Measurements from ENCODE around the gene TAGLN3.
"Not testable (repeated sequence)": the region's sequence is repeated elsewhere in the genome, so short reads cannot be mapped to it uniquely, and the experiment has no call there.

Gene TAGLN3

GRCh38 chr3:112011376-112011940 lies 12.7 kb downstream of the TAGLN3 start:
- DNase-seq: no peak

- DNase-seq: no peak
Measured at GRCh38 chr3:112012205-112012992, 13.7 kb downstream of the TAGLN3 start.

GRCh38 chr3:112013058-112013783 lies 14.5 kb downstream of the TAGLN3 start:
- peak; percentile 6 to 32 (median 12) for DNase-seq

GRCh38 chr3:112013784-112014143 lies 15.0 kb downstream of the TAGLN3 start:
- DNase-seq: no peak

- no peak for DNase-seq
Measured at GRCh38 chr3:112017091-112017490, 18.4 kb downstream of the TAGLN3 start.

GRCh38 chr3:112018712-112019111 lies 20.0 kb downstream of the TAGLN3 start:
- DNase-seq: no peak

- DNase-seq: no peak
Measured at GRCh38 chr3:112019716-112020115, 21.0 kb downstream of the TAGLN3 start.

GRCh38 chr3:112020674-112021085 lies 22.0 kb downstream of the TAGLN3 start:
- no peak for DNase-seq

GRCh38 chr3:112027142-112027541 lies 28.4 kb downstream of the TAGLN3 start:
- DNase-seq: no peak

GRCh38 chr3:112027826-112028225 lies 29.1 kb downstream of the TAGLN3 start:
- DNase-seq: no peak

GRCh38 chr3:112030901-112031300 lies 32.2 kb downstream of the TAGLN3 start:
- no peak for DNase-seq

GRCh38 chr3:112032098-112032731 lies 33.5 kb downstream of the TAGLN3 start:
- DNase-seq: no peak

GRCh38 chr3:112034436-112034835 lies 35.7 kb downstream of the TAGLN3 start, which contains the start of gene TMPRSS7:
TSS of gene TMPRSS7 (plus strand) at chr3:112034736. CDS start at chr3:112034846, 110 bp downstream.
- no peak for DNase-seq

- no peak for DNase-seq
Measured at GRCh38 chr3:112035241-112035640, 36.5 kb downstream of the TAGLN3 start.

GRCh38 chr3:112037194-112037593 lies 38.5 kb downstream of the TAGLN3 start:
- not testable (repeated sequence) for DNase-seq

- DNase-seq: no peak
Measured at GRCh38 chr3:112038863-112039262, 40.1 kb downstream of the TAGLN3 start.

- no peak for DNase-seq
Measured at GRCh38 chr3:112041321-112041720, 42.6 kb downstream of the TAGLN3 start.

GRCh38 chr3:112042842-112043280 lies 44.1 kb downstream of the TAGLN3 start:
- no peak for DNase-seq

- peak in 1 of 4 experiments; percentile 4 for DNase-seq
Measured at GRCh38 chr3:112043621-112044201, 45.0 kb downstream of the TAGLN3 start.

- no peak for DNase-seq
Measured at GRCh38 chr3:112046599-112046998, 47.9 kb downstream of the TAGLN3 start.

- DNase-seq: no peak
Measured at GRCh38 chr3:112047264-112047663, 48.5 kb downstream of the TAGLN3 start.

- no peak for DNase-seq
Measured at GRCh38 chr3:112048911-112049310, 50.2 kb downstream of the TAGLN3 start.

GRCh38 chr3:112053229-112053628 lies 54.5 kb downstream of the TAGLN3 start:
- no peak for DNase-seq

Measured in activated naive CD4-positive, alpha-beta T cell (primary cell).